ENCODE measurements around the gene MLPH. TPM values are rescaled to one million over a fixed set of nuclear protein-coding genes. Genes with fewer than 3 reads are reported as not detected.

The MLPH gene
- total and polyA plus RNA-seq, 2 of the 13 experiments (the other 11 are each of a cell fraction or from before 2014, with no cell fraction given), result 0.12 TPM; not detected in 1

- TF ChIP-seq TIGD3 (CRISPR knock-in tag; IDR thresholded peaks at IDR 0.05; ENCODE audit: borderline replicate concordance) (no peak), ZNF530 (CRISPR knock-in tag; IDR thresholded peaks at IDR 0.05; ENCODE audit: low read depth) (no peak), ETV6 (CRISPR knock-in tag; conservative IDR thresholded peaks at IDR 0.05) (no peak; the same call in 1 of the 2 replicates), NFE2L1 (CRISPR knock-in tag; IDR thresholded peaks at IDR 0.05; ENCODE audit: borderline replicate concordance) (no peak), ARNTL (CRISPR knock-in tag; IDR thresholded peaks at IDR 0.05) (peak; percentile 46; the same call in 1 of the 2 replicates), GATA4 (IDR thresholded peaks at IDR 0.05; ENCODE audit: borderline replicate concordance, low read depth) (no peak), HNF4A (CRISPR knock-in tag; IDR thresholded peaks at IDR 0.05) (peak; percentile 86), ZNF264 (CRISPR knock-in tag; IDR thresholded peaks at IDR 0.05) (peak; percentile 75), THAP11 (CRISPR knock-in tag; IDR thresholded peaks at IDR 0.05) (peak; percentile 45), ZBTB40 (IDR thresholded peaks at IDR 0.05) (no peak), ZBTB40 (CRISPR knock-in tag; IDR thresholded peaks at IDR 0.05) (no peak; the same call in 1 of the 2 replicates), ZSCAN20 (CRISPR knock-in tag; IDR thresholded peaks at IDR 0.05; ENCODE audit: borderline replicate concordance) (no peak)
- TF ChIP-seq, protein P1, sequence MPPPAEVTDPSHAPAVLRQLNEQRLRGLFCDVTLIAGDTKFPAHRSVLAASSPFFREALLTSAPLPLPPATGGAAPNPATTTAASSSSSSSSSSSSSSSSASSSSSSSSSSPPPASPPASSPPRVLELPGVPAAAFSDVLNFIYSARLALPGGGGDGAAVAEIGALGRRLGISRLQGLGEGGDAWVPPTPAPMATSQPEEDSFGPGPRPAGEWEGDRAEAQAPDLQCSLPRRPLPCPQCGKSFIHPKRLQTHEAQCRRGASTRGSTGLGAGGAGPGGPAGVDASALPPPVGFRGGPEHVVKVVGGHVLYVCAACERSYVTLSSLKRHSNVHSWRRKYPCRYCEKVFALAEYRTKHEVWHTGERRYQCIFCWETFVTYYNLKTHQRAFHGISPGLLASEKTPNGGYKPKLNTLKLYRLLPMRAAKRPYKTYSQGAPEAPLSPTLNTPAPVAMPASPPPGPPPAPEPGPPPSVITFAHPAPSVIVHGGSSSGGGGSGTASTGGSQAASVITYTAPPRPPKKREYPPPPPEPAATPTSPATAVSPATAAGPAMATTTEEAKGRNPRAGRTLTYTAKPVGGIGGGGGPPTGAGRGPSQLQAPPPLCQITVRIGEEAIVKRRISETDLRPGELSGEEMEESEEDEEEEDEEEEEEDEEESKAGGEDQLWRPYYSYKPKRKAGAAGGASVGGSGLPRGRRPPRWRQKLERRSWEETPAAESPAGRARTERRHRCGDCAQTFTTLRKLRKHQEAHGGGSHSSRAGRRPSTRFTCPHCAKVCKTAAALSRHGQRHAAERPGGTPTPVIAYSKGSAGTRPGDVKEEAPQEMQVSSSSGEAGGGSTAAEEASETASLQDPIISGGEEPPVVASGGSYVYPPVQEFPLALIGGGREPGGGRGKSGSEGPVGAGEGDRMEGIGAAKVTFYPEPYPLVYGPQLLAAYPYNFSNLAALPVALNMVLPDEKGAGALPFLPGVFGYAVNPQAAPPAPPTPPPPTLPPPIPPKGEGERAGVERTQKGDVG (CRISPR knock-in tag; IDR thresholded peaks at IDR 0.05; ENCODE audit: borderline replicate concordance), result no peak
- TF ChIP-seq, protein P2, sequence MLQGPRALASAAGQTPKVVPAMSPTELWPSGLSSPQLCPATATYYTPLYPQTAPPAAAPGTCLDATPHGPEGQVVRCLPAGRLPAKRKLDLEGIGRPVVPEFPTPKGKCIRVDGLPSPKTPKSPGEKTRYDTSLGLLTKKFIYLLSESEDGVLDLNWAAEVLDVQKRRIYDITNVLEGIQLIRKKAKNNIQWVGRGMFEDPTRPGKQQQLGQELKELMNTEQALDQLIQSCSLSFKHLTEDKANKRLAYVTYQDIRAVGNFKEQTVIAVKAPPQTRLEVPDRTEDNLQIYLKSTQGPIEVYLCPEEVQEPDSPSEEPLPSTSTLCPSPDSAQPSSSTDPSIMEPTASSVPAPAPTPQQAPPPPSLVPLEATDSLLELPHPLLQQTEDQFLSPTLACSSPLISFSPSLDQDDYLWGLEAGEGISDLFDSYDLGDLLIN (CRISPR knock-in tag; IDR thresholded peaks at IDR 0.05; ENCODE audit: borderline replicate concordance), result no peak
These were observed 114.5 kb downstream of the MLPH start (continued) for GRCh38 chr2:237601453-237602116.
